ENCODE results near the gene ARMC9. TPM values are rescaled to one million over a fixed set of nuclear protein-coding genes. Genes with fewer than 3 reads are reported as not detected.
A peak's percentile ranks its signal among the peaks of the same experiment; 100 is the strongest.

The ARMC9 gene
- total RNA-seq, 4 donors from 2014 or later, result 11.5 to 59.5 (median 14.4) TPM

DNA sequence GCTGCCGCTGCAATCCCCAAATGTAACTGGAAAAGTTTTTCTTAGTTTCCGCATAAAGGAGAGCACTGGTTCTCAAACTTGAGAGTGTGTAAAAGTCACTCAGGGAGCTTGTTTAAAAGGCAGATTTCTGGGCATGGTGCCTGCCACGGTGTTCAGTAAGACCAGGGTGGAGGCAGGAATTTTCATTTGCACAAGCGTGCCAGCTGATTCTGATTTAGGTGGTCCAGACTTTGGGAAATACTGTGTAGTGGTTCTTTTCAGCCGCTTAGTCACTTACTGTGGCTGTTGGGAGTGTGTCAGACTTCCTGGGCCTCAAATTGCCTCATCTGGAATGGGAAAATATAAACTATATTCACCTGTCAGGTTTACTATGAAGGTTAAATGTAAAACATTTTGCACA, 788 bp downstream of the ARMC9 start:
- Histone ChIP-seq H3K36me3 (no peaks in the 10 kb centered on the region), H3K4me1 (peaks cover 6 to 17% (median 11%) of the 10 kb centered on the region in 4 donors), H3K27ac (peak overlapping the region; percentile 69 to 83 (median 78)), H3K4me3 (peak overlapping the region; percentile 62 to 82 (median 74)), H3K27me3 (no peaks in the 10 kb centered on the region), H3K9me3 (no peaks in the 10 kb centered on the region)
- TF ChIP-seq EP300 (IDR thresholded peaks at IDR 0.05; ENCODE audit: low read depth) (no peak), POLR2A (IDR thresholded peaks at IDR 0.05) (no peak), POLR2AphosphoS5 (IDR thresholded peaks at IDR 0.05) (no peak)
- TF ChIP-seq, protein P1, sequence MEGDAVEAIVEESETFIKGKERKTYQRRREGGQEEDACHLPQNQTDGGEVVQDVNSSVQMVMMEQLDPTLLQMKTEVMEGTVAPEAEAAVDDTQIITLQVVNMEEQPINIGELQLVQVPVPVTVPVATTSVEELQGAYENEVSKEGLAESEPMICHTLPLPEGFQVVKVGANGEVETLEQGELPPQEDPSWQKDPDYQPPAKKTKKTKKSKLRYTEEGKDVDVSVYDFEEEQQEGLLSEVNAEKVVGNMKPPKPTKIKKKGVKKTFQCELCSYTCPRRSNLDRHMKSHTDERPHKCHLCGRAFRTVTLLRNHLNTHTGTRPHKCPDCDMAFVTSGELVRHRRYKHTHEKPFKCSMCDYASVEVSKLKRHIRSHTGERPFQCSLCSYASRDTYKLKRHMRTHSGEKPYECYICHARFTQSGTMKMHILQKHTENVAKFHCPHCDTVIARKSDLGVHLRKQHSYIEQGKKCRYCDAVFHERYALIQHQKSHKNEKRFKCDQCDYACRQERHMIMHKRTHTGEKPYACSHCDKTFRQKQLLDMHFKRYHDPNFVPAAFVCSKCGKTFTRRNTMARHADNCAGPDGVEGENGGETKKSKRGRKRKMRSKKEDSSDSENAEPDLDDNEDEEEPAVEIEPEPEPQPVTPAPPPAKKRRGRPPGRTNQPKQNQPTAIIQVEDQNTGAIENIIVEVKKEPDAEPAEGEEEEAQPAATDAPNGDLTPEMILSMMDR (IDR thresholded peaks at IDR 0.05), result no peak
- no peak for DNase-seq
- WGBS, 2 donors (ENCODE audit: low coverage in 1 of 2), result 40% methylated on average over 5 of the region's 5 CpGs; no CpG with 5 or more reads in 1 of the 2 donors
- intact Hi-C loops (cut with DNase I; ENCODE audit: low total_unique reads) (no loop called here), in situ Hi-C loops (cut with MboI; ENCODE audit: low pct_ligation_motif_present in 1 of 4, low pct_unique_long_range_greater_than_20kb in 1 of 4, low sequenced_read_pairs in 3 of 4) (loop anchor here in 1 of 4 donors (10.0 kb wide), 1 partner anchor 94 kb away; no protein-coding TSS in a partner anchor)

DNA sequence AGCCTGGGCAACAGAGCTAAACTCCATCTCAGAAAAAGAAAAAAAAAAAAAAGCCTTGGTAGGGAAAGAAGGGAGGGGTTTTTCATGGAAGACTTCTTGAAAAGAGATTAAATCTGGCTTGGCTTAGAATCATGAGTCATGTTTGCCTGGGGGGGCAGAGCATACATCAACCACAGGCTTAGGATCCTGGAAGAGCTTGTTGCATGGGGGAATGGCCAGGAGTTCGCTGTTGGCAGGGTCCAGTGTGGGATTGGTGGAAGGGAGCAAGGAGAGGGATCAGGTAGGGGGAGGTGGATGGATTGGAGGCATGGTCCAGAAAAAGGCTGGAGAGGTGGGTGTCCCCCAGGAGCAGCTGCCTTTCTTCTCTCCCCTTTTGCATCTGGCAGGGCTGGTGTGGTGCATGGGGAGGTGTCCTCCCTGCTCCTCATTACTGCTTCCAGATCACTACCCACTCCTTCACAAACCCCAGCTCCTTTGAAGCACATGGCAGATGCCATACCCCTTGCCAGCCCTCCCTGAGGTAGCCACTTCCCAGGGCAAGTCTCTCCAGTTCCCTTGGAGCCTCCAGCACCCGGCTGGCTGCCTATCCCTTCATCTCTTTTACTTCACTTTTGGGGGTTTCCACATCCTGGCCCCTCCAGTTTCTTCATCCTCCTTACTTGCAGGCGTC, 2.5 kb downstream of the ARMC9 start:
- H3K36me3 ChIP-seq, result no peaks in the 10 kb centered on the region
- intact Hi-C loops (cut with DNase I; ENCODE audit: low total_unique reads) (no loop called here), in situ Hi-C loops (cut with MboI; ENCODE audit: low pct_ligation_motif_present in 1 of 4, low pct_unique_long_range_greater_than_20kb in 1 of 4, low sequenced_read_pairs in 3 of 4) (loop anchor here in 2 of 4 donors (10.0 to 25.0 kb wide), 2 partner anchors 96 to 236 kb away; no protein-coding TSS in a partner anchor)
- peak overlapping the region in 3 of 4 donors; percentile 1 to 33 (median 7) for H3K27ac ChIP-seq
- WGBS, 2 donors (ENCODE audit: low coverage in 1 of 2), result 50 to 85% methylated on average over 1 to 3 of the region's 3 CpGs
- no peak overlapping the region for H3K4me3 ChIP-seq
- no peaks in the 10 kb centered on the region for H3K9me3 ChIP-seq
- DNase-seq, result no peak
- TF ChIP-seq, protein P1 (IDR thresholded peaks at IDR 0.05), result no peak
- TF ChIP-seq POLR2A (IDR thresholded peaks at IDR 0.05) (no peak), EP300 (IDR thresholded peaks at IDR 0.05; ENCODE audit: low read depth) (no peak), POLR2AphosphoS5 (IDR thresholded peaks at IDR 0.05) (no peak)
- H3K4me1 ChIP-seq, result peaks cover 6 to 17% (median 11%) of the 10 kb centered on the region in 4 donors
- H3K27me3 ChIP-seq, result no peaks in the 10 kb centered on the region

DNA sequence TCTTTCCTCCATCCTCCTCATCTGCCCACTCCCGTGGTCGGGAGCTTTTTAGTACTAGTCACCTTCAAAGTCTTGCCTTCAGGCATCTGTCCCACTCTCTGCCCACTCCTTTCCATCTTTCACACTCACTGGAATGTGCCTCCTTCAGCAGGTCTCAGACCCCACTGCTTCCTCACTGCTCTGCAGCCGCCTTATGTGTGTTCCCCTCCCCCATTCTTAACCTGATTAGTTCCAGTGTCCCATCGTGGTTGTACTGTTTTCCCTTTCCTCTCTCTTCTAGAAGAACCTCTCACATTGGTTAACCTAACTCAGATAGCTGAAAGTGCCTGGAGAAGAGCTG, 3.0 kb downstream of the ARMC9 start:
- peak overlapping the region in 1 of 4 donors; percentile 1 for H3K27ac ChIP-seq
- WGBS, 2 donors (ENCODE audit: low coverage in 1 of 2), result 67 to 73% methylated on average over 4 of the region's 4 CpGs

DNA sequence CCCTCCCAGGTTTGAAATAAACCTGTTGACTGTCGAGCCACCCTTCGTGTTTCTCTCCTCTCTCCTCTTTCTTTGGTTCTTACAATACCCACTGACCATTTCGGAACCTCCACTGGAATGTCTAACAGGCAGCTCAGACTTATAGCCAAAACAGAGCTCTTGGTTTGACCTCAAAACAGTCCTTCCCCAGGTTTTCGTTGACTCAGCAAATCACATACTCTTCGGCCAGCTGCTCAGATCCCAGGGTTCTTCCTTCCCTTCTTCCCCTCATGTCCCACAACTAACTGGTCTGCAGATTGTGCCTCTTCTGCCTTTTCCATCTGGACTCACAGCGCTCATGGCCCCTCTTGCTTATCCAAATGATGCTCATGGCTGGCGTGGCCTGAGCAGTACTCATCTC, 4.7 kb downstream of the ARMC9 start:
- Histone ChIP-seq H3K27ac (no peak overlapping the region), H3K4me1 (peaks cover under 1 to 12% (median 8%) of the 10 kb centered on the region in 4 donors), H3K4me3 (no peak overlapping the region), H3K27me3 (no peaks in the 10 kb centered on the region), H3K36me3 (no peaks in the 10 kb centered on the region), H3K9me3 (no peaks in the 10 kb centered on the region)
- in situ Hi-C loops (cut with MboI; ENCODE audit: low pct_ligation_motif_present in 1 of 4, low pct_unique_long_range_greater_than_20kb in 1 of 4, low sequenced_read_pairs in 3 of 4), result loop anchor here in 2 of 4 donors (10.0 to 25.0 kb wide), 2 partner anchors 98 to 234 kb away; no protein-coding TSS in a partner anchor
- 90 to 91% methylated on average over 5 to 7 of the region's 7 CpGs for WGBS, 2 donors (ENCODE audit: low coverage in 1 of 2)
- DNase-seq, result no peak
- TF ChIP-seq POLR2A (IDR thresholded peaks at IDR 0.05) (no peak), EP300 (IDR thresholded peaks at IDR 0.05; ENCODE audit: low read depth) (no peak), POLR2AphosphoS5 (IDR thresholded peaks at IDR 0.05) (no peak)
- TF ChIP-seq, protein P1 (IDR thresholded peaks at IDR 0.05), result no peak
- intact Hi-C loops (cut with DNase I; ENCODE audit: low total_unique reads), result no loop called here

More for the DNA sequence above, 3.0 kb downstream of the ARMC9 start:
- intact Hi-C loops (cut with DNase I; ENCODE audit: low total_unique reads) (no loop called here), in situ Hi-C loops (cut with MboI; ENCODE audit: low pct_ligation_motif_present in 1 of 4, low pct_unique_long_range_greater_than_20kb in 1 of 4, low sequenced_read_pairs in 3 of 4) (loop anchor here in 2 of 4 donors (10.0 to 25.0 kb wide), 2 partner anchors 97 to 236 kb away; no protein-coding TSS in a partner anchor)
- Histone ChIP-seq H3K9me3 (no peaks in the 10 kb centered on the region), H3K27me3 (no peaks in the 10 kb centered on the region), H3K4me3 (no peak overlapping the region), H3K4me1 (peaks cover 6 to 17% (median 11%) of the 10 kb centered on the region in 4 donors), H3K36me3 (no peaks in the 10 kb centered on the region)
- TF ChIP-seq POLR2A (IDR thresholded peaks at IDR 0.05), result no peak
- TF ChIP-seq POLR2AphosphoS5 (IDR thresholded peaks at IDR 0.05), result no peak
- TF ChIP-seq EP300 (IDR thresholded peaks at IDR 0.05; ENCODE audit: low read depth), result no peak
- TF ChIP-seq, protein P1 (IDR thresholded peaks at IDR 0.05), result no peak
- DNase-seq, result no peak
